ENCODE data around the gene DCLK3.

DCLK3 gene

GRCh38 chr3:36738702-36739101 lies 25.7 kb downstream of the DCLK3 start:
- no peak for TF ChIP-seq CTCF (conservative IDR thresholded peaks at IDR 0.05; ENCODE audit: low read depth)
- CTCF ChIA-PET: no interaction called here

GRCh38 chr3:36736301-36736700 lies 28.1 kb downstream of the DCLK3 start:
- no peak for DNase-seq (ENCODE audit: low spot score)
- POLR2A ChIA-PET (ENCODE audit: low non-redundant PET): no interaction called here
- CTCF ChIA-PET: no interaction called here
- no peak overlapping the region for H3K27ac ChIP-seq
- no peak for TF ChIP-seq CTCF (conservative IDR thresholded peaks at IDR 0.05; ENCODE audit: low read depth)

More at GRCh38 chr3:36738702-36739101, 25.7 kb downstream of the DCLK3 start:
- POLR2A ChIA-PET (ENCODE audit: low non-redundant PET): no interaction called here
- H3K27ac ChIP-seq: no peak overlapping the region
- DNase-seq (ENCODE audit: low spot score): no peak

- CTCF ChIA-PET: no interaction called here
- no peak for DNase-seq (ENCODE audit: low spot score)
- no peak overlapping the region for H3K27ac ChIP-seq
- no peak for TF ChIP-seq CTCF (conservative IDR thresholded peaks at IDR 0.05; ENCODE audit: low read depth)
- POLR2A ChIA-PET (ENCODE audit: low non-redundant PET): no interaction called here
Observed at GRCh38 chr3:36734742-36735141, 29.6 kb downstream of the DCLK3 start.

- POLR2A ChIA-PET (ENCODE audit: low non-redundant PET): no interaction called here
- CTCF ChIA-PET: no interaction called here
Observed at GRCh38 chr3:36733723-36734122, 30.6 kb downstream of the DCLK3 start.

GRCh38 chr3:36733162-36733696 lies 31.1 kb downstream of the DCLK3 start:
- ChIA-PET POLR2A (ENCODE audit: low non-redundant PET) (no interaction called here), CTCF (no interaction called here)
- no peak overlapping the region for H3K27ac ChIP-seq
- DNase-seq (ENCODE audit: low spot score): no peak
- no peak for TF ChIP-seq CTCF (conservative IDR thresholded peaks at IDR 0.05; ENCODE audit: low read depth)

More at GRCh38 chr3:36733723-36734122, 30.6 kb downstream of the DCLK3 start:
- no peak for DNase-seq (ENCODE audit: low spot score)
- no peak for TF ChIP-seq CTCF (conservative IDR thresholded peaks at IDR 0.05; ENCODE audit: low read depth)
- H3K27ac ChIP-seq: no peak overlapping the region

- POLR2A ChIA-PET (ENCODE audit: low non-redundant PET): no interaction called here
- CTCF ChIA-PET: no interaction called here
- H3K27ac ChIP-seq: no peak overlapping the region
- TF ChIP-seq CTCF (conservative IDR thresholded peaks at IDR 0.05; ENCODE audit: low read depth): no peak
- DNase-seq (ENCODE audit: low spot score): no peak
Observed at GRCh38 chr3:36730966-36731365, 33.4 kb downstream of the DCLK3 start.

Data from RWPE1 (cell line).